Omental fat pad (tissue), 4 donors: ENCODE measurements around the gene YIPF2. TPM values are rescaled to one million over a fixed set of nuclear protein-coding genes. Genes with fewer than 3 reads are reported as not detected.
A peak's percentile ranks its signal among the peaks of the same experiment; 100 is the strongest.

ENCODE experiments used
- ATAC-seq: fragments of 150-250 bp; one replicate; pipeline ENCODE4 v1.9.1; 2016; ENCODE audit warnings: mild to moderate bottlenecking, moderate library complexity; ENCODE audit not compliant: low FRiP score
- DNase-seq: peaks from one replicate; pipeline ENCODE4 v3.0.0-alpha.2; 2019; ENCODE audit warnings: low spot score
- CTCF ChIP-seq, 3 donors: fragments of 450-650 bp; IDR thresholded peaks; one replicate each; pipeline ENCODE4 v1.5.1; 2016 to 2017; ENCODE audit warnings: antibody characterized with exemption in 3 of 3, mild to moderate bottlenecking in 3 of 3, moderate library complexity in 2 of 3
- total RNA-seq, 4 donors: library from RNA; depleted of rRNA; stranded (reverse); fragments of >200 nt; gene quantifications; one replicate each; pipeline ENCODE4 v1.1.0, GENCODE V29; 2016

The YIPF2 gene
- total RNA-seq, 4 donors from 2014 or later, result 31.0 to 52.4 (median 39.1) TPM

DNA sequence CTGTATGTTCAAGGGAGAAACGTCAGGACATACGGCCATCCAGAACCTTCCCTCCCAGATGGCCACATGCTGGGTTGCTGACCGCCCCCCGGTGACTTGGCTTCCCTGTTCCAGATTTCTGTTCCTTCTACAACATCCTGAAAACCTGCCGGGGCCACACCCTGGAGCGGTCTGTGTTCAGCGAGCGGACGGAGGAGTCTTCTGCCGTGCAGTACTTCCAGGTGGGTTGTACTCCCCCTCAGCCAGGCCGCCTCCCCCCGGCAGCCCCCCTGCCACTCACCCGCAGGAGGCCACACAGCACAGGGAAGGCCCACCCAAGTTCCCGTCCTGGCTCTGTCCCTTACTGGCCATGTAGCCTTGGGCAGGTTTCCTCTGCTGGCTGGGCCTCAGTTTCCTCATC lies 20.5 kb downstream of the YIPF2 start:
- no peak for TF ChIP-seq CTCF (IDR thresholded peaks at IDR 0.05)
- no peak for DNase-seq
- no peak for ATAC-seq

DNA sequence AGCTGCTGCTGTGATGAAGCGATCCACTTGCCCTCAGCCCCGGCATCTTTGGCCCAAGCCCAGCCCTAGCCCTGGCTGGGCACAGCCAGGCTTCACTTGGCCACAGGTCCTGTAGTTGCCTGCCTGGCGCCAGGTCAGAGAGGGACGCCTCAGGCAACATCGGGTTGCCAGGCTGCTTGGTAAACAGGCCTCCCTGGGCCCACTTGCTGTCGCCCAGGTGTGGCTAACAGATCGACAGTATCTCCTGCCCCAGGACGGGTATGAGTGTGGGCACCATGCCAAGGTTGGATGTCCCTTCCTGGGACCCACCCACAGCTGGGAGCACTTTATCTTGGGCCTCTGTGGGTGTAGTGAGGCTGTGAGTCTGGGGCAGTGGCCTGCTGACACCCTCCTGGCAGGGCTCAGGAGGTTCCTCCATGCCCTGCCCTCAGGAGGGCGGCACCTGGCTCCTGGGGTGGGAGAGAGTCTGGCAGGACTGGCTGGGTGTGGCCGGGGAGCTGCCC lies 29.2 kb downstream of the YIPF2 start:
- DNase-seq (no peak), ATAC-seq (peak; percentile 35)
- no peak for TF ChIP-seq CTCF (IDR thresholded peaks at IDR 0.05)

DNA sequence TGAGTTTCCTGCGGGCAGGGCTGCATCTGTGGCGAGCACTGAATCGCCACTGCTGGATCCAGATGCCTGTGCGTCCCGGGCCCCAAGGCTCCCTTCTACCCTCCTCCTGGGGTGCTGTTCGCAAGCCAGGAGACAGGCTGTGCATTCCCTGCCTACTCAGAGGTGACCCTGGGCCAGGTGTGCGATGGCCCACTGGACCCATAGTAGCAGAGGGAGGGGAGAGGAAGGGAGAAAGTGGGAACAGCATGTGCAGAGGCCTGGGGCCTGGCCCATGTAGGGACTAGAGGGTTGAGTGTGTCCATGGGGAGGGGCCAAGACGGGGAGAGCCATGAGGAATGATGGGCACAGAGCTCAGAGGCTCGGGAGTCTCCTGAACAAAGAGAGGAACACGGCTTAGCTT lies 29.8 kb downstream of the YIPF2 start:
- DNase-seq (no peak), ATAC-seq (no peak)
- TF ChIP-seq CTCF (IDR thresholded peaks at IDR 0.05), result no peak

GRCh38 chr19:10896851-10897526 lies 31.4 kb downstream of the YIPF2 start:
- no peak for TF ChIP-seq CTCF (IDR thresholded peaks at IDR 0.05)
- DNase-seq (no peak), ATAC-seq (no peak)

- DNase-seq (no peak), ATAC-seq (no peak)
- no peak for TF ChIP-seq CTCF (IDR thresholded peaks at IDR 0.05)
These were observed 32.5 kb downstream of the YIPF2 start for GRCh38 chr19:10895920-10896319.

DNA sequence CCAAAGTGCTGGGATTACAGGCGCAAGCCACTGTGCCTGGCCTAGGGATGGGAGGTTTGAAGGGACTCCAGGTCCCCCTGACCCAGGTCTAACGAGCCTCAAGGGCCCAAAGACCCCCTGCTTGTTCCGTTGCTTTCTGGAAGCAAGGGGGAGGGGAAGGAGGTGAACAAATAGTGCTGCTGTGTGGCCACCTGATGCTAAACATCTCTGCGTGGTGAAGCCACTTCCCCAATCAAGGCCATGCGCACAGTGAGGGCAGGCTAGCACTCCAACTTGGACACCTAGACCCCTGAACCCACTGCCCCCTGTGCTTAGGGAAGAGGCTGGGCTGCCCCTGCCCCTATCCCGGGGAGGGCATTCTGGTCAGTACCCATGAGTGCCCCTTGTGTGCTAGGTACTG lies 33.1 kb downstream of the YIPF2 start:
- ATAC-seq (no peak), DNase-seq (no peak)
- TF ChIP-seq CTCF (IDR thresholded peaks at IDR 0.05), result no peak

DNA sequence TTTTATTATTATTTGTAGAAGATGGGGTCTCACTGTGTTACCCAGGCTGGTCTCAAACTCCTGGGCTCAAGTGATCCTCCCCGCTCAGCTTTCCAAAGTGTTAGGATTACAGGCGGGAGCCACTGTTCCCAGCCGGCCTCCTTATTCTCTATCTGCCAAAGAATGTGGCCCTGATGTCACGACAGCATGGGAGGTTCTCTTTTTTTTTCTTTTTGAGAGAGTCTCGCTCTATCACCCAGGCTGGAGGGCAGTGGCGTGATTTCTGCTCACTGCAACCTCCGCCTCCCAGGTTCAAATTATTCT lies 33.6 kb downstream of the YIPF2 start:
- no peak for TF ChIP-seq CTCF (IDR thresholded peaks at IDR 0.05)
- DNase-seq (no peak), ATAC-seq (no peak)
